ENCODE results near the gene ALDH1A2. TPM values are rescaled to one million over a fixed set of nuclear protein-coding genes. Genes with fewer than 3 reads are reported as not detected.
"Not testable (repeated sequence)": the region's sequence is repeated elsewhere in the genome, so short reads cannot be mapped to it uniquely, and the experiment has no call there.

ALDH1A2 gene
- total RNA-seq, 1 donor from 2014 or later, result 0.91 TPM

DNA sequence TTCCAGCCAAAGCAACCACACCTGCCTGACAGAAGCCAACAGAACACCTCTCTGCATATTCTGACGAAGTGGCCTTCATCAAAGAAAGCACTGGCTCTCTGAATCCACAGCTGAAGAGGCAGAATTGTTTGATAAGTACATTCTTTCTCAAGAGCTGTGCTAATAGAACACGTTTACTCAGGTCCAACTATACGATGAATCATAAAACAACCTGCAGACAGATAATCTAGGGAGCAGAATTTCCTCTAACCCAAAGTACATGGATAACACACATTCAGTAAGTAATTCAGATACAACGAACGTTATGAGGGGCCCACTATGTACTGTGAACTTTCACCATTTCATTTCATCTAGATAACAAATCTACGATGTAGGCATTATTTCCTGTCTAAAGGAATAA, 25.4 kb downstream of the ALDH1A2 start:
- Mint-ChIP-seq H3K36me3 (ENCODE audit: low read depth) (no peaks in the 10 kb centered on the region), H3K9me3 (peaks cover 3% of the 10 kb centered on the region), H3K4me3 (no peak overlapping the region), H3K27me3 (ENCODE audit: low read depth) (peaks cover 23% of the 10 kb centered on the region), H3K27ac (ENCODE audit: unreplicated experiment) (no peak overlapping the region), H3K4me1 (no peaks in the 10 kb centered on the region)
- DNase-seq (ENCODE audit: low read depth, low spot score), result no peak
- TF ChIP-seq, protein P1, sequence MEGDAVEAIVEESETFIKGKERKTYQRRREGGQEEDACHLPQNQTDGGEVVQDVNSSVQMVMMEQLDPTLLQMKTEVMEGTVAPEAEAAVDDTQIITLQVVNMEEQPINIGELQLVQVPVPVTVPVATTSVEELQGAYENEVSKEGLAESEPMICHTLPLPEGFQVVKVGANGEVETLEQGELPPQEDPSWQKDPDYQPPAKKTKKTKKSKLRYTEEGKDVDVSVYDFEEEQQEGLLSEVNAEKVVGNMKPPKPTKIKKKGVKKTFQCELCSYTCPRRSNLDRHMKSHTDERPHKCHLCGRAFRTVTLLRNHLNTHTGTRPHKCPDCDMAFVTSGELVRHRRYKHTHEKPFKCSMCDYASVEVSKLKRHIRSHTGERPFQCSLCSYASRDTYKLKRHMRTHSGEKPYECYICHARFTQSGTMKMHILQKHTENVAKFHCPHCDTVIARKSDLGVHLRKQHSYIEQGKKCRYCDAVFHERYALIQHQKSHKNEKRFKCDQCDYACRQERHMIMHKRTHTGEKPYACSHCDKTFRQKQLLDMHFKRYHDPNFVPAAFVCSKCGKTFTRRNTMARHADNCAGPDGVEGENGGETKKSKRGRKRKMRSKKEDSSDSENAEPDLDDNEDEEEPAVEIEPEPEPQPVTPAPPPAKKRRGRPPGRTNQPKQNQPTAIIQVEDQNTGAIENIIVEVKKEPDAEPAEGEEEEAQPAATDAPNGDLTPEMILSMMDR (conservative IDR thresholded peaks at IDR 0.05), result no peak

DNA sequence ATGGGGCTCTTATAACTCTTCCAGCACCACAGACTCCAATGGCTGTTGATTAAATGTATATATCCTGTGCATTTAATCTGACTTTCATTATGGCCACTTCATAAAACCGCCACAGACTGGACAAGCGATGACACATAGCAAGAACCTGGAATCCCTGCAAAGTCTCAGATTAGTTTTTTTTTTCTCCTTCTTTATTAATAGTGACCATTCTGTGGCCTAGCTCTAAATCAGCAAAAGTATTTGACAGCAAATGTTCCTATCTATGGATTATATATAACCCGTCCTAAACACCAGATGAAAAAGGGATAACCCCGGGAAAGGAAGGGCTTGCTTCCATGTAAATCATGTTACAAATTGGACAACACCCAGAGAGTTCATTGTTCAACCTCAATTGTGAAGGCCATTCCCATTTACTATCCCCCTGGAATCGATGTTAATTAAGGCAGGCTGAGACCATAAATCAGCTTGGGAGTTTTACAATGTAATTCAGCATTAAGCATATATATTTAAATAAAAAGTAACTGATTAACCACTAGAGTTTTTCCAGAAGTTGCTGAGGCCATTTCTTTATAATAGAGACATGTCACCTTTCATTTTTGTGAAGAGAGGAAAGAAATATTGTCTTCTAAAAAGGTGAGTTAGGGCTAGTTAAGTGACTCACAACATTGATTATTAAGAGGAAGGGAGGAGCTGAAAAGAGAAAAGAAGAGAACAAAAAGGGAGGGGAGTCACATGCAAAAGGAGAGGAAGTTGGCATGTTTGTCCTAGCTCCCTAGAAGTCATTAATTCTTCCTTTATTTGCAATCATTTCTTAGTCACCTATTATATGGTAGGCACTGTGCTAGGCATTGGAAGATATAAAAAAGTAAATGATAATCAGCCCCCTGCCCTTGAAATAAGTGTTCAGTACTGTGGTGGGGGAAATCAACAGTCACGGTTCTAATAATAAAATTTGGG, 26.2 kb downstream of the ALDH1A2 start:
- Mint-ChIP-seq H3K27ac (ENCODE audit: unreplicated experiment) (no peak overlapping the region), H3K9me3 (peaks cover 3% of the 10 kb centered on the region), H3K4me3 (no peak overlapping the region), H3K4me1 (no peaks in the 10 kb centered on the region), H3K27me3 (ENCODE audit: low read depth) (peaks cover 27% of the 10 kb centered on the region), H3K36me3 (ENCODE audit: low read depth) (no peaks in the 10 kb centered on the region)
- TF ChIP-seq, protein P1 (conservative IDR thresholded peaks at IDR 0.05), result no peak
- DNase-seq (ENCODE audit: low read depth, low spot score), result no peak

DNA sequence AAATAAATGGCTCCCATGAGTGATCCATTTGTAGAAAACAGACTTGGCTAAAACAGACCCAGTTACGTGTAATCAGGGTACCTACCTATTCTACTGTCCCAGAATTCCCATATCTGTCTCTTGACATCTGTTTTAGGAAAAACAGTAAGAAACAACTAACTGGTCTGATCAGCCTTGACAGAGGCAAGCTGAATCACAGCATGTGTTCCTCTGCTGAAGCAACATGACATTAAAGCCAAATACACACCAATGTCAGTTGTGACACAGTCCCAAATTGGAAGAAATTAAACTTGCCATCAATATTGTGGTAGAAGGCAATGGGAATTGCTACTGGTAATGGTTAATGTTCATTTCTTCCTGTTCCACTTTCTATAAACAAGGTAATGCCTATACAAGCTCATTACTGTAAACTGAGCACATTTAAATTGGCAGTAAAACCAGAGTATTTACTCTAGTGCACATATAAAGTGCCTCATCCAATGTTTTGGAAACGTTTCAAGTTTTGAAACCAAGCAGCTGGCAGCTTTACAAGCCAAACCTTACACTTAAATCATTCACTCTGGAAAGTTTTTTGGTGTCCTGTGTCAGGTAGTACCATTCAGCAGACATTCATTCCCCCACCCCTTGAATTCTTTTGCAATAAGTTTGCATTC, 27.0 kb downstream of the ALDH1A2 start:
- Mint-ChIP-seq H3K27me3 (ENCODE audit: low read depth) (peaks cover 22% of the 10 kb centered on the region), H3K9me3 (peaks cover 3% of the 10 kb centered on the region), H3K4me1 (no peaks in the 10 kb centered on the region), H3K36me3 (ENCODE audit: low read depth) (no peaks in the 10 kb centered on the region), H3K27ac (ENCODE audit: unreplicated experiment) (no peak overlapping the region), H3K4me3 (no peak overlapping the region)
- DNase-seq (ENCODE audit: low read depth, low spot score), result no peak
- TF ChIP-seq, protein P1 (conservative IDR thresholded peaks at IDR 0.05), result no peak

DNA sequence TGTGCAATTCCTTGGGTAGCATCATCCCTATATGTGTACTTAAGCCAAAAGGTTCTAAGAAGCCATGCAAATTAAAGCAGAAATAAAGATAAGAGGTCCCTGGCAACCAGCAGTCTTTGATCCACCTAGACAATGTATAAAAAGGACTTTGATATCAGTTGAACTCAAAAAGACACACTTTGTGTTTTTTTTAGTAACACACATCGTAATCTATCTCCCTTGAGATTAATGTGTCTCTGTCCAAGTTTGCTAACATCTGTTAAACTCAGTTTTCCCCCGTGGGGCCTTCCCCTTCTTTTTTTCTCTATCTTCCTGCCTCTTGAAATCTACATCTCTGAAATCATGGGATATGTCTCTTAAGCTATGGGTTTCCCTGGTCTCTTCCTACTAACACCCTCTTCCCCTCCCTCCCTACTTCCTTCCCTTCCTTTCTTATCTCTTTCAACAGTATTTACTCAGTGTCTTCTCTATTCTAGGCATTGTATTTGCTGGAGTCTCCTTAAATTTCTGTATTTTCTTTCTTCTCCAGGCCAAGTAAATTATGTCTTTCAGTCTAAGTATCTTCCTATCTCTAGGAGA, 27.7 kb downstream of the ALDH1A2 start:
- H3K27ac Mint-ChIP-seq (ENCODE audit: unreplicated experiment), result no peak overlapping the region
- DNase-seq (ENCODE audit: low read depth, low spot score), result no peak
- H3K9me3 Mint-ChIP-seq, result no peaks in the 10 kb centered on the region
- H3K27me3 Mint-ChIP-seq (ENCODE audit: low read depth), result peaks cover 20% of the 10 kb centered on the region
- no peaks in the 10 kb centered on the region for H3K36me3 Mint-ChIP-seq (ENCODE audit: low read depth)
- no peaks in the 10 kb centered on the region for H3K4me1 Mint-ChIP-seq
- no peak overlapping the region for H3K4me3 Mint-ChIP-seq
- TF ChIP-seq, protein P1 (conservative IDR thresholded peaks at IDR 0.05), result no peak

DNA sequence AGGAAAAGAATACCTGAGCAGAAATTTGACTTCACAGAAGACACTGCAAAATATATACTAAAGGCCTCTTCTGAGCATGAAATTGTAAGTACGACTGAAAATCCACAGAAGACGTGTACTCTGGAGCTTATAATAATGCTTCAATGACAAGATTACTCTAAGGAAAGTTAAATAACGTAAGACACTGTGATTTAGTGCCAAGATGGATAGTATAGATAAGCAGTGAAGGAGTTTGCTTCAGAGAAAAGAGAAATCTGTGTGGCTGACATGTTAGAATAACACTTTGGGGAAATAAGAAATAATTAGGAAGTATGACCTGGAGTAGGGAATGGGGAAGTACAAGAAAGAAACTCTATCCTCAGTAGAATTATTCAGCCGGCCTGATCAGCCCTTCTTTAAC, 28.9 kb downstream of the ALDH1A2 start:
- Mint-ChIP-seq H3K27ac (ENCODE audit: unreplicated experiment) (no peak overlapping the region), H3K4me3 (no peak overlapping the region), H3K4me1 (no peaks in the 10 kb centered on the region), H3K36me3 (ENCODE audit: low read depth) (no peaks in the 10 kb centered on the region), H3K27me3 (ENCODE audit: low read depth) (peaks cover 21% of the 10 kb centered on the region), H3K9me3 (no peaks in the 10 kb centered on the region)
- TF ChIP-seq, protein P1 (conservative IDR thresholded peaks at IDR 0.05), result no peak
- DNase-seq (ENCODE audit: low read depth, low spot score), result no peak

DNA sequence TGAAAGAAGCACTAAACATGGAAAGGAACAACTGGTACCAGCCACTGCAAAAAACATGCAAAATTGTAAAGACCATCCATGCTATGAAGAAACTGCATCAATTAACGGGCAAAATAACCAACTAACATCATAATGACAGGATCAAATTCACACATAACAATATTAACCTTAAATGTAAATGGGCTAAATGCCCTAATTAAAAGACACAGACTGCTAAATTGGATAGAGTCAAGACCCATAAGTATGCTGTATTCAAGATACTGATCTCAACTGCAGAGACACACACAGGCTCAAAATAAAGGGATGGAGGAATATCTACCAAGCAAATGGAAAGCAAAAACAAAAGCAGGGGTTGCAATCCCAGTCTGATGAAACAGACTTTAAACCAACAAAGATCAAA, 37.1 kb downstream of the ALDH1A2 start:
- not testable (repeated sequence) for H3K27ac Mint-ChIP-seq (ENCODE audit: unreplicated experiment); H3K4me1 Mint-ChIP-seq; DNase-seq (ENCODE audit: low read depth, low spot score); H3K4me3 Mint-ChIP-seq
- peaks cover 36% of the 10 kb centered on the region for H3K27me3 Mint-ChIP-seq (ENCODE audit: low read depth)
- peaks cover 19% of the 10 kb centered on the region for H3K9me3 Mint-ChIP-seq
- peaks cover 16% of the 10 kb centered on the region for H3K36me3 Mint-ChIP-seq (ENCODE audit: low read depth)

Measured in neural crest cell (in vitro differentiated cells).